GM11168 (cell line): ENCODE results near the gene TCEAL8.

Experiments
- in situ Hi-C: fragments of 300-500 bp; cut with MboI; formaldehyde crosslinking; loops from one replicate; pipeline ENCODE4 v1.12.0; 2022; ENCODE audit warnings: low sequenced_read_pairs; ENCODE audit not compliant: unreplicated experiment

TCEAL8 gene

DNA sequence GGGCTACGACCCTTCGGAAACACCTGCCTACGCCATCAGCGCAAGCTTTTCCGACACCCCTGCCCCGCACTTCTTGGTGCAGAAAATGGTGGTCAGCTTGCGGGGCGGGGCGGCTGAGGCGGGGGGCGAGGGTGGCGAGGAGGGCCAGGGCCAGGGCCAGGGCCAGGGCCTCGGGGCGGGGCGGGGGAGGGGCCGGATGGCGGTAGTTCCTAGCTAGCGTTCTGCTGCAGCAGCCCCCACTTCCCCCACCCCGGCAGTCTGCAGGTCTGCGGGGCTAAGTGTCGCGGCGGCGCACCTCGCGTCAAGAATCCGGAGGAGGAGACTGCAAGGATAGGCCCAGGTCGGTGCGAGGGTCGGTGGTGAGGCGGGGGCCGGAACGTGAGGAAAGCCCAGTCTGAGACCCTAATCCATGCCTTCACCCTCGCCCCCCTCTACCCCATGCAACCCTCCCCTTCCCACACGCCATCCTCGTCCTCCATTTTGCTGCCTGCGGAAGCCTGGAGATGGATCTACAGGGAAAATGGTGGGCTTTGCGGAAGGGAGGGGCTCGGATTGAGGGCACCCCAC lies 39.4 kb downstream of the TCEAL8 start:
- in situ Hi-C loops: no loop called here

DNA sequence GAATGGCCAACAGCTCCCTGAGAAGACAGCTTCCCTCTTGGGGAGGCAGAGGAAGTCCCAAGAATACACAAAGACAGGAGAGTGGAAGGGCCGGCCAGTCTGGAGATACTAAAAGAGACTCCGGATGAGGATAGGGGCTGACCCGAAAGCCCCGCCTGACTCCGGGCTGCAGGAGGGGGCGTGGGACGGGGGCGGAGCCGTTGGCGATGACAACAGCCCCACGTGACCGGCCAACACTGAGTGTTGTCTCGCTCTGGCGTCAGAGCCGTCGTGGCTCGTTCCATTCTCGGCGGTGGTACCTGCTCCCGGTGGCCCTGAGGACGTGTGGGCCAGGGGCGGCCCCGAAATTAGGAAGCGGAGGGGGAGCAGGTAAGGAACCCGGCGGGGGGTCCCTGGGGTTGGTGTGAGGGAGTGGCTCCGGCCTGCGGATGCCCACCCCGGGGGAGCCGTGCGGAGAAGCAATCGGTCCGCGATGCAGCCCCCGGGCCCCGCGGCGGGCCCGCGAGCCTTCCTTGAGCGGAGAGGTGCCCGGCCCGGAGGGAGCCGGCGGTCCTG lies 40.0 kb downstream of the TCEAL8 start, which contains the start of gene BEX4:
Gene BEX4, plus strand, starts transcription at position 239 of the 555 bp plus-strand sequence. CDS start 1,046 bp downstream, outside the sequence.
- in situ Hi-C loops: no loop called here

DNA sequence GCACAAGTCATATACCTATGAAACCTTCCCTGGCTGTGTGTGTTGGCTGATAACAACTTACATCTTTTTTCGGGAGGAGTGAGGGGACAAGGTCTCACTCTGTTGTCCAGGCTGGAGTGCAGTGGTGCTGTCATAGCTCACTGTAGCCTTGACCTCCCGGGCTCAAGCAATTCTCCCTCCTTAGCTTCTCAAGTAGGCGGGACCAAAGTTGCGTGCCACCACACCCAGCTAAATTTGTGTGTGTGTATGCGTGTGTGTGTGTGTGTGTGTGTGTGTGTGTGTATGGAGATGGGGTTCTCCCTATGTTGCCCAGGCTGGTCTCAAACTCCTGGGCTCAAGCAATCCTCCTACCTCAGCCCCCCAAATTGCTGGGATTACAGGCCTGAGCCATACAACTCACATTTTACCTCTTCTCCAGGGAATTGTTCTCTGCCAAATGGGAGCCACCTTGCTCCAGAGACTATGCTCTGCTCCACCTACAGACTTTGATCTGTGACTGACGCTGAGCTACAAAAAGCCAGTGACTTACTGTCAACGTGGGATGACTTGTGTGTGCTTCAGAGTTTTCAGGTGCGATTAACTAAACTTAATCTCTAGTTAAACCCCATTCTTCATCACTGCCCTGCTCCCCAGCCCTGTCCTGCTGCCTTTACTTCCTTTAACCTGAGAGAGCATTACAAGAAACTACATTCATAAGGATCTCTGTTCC lies 42.1 kb downstream of the TCEAL8 start:
- in situ Hi-C loops: no loop called here

DNA sequence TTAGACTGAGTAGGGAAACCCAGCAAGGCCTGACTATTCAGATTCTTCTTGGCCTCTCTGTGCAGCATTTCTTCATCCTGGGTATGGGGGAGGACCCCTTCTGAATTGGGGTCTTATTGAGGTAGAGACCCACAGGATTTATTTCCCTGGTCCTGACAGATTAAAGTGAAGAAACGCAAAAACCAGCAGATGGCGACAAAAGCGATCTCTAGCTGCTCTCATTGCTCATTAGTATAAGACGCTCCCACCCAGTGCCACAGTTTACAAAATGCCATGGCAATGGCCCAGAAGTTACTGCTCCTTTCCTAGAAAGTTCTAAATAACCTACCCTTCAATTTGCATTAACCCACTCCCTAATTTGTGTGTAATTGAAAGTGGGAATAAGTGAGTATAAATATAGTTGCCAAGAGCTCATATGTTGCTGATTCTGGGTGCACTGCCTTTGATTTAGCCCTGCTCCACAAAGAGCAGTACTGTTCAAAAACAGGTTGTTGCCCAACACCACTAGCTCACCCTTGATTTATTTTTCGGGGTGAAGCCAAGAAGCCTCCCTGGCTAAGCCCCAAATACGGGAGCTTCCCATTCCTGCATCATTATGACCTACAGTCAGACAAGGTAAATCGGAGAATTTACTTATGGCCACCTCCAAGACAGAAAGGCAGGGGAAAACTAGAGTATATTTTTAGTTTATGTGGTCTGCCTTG lies 43.8 kb downstream of the TCEAL8 start:
- in situ Hi-C loops: no loop called here

DNA sequence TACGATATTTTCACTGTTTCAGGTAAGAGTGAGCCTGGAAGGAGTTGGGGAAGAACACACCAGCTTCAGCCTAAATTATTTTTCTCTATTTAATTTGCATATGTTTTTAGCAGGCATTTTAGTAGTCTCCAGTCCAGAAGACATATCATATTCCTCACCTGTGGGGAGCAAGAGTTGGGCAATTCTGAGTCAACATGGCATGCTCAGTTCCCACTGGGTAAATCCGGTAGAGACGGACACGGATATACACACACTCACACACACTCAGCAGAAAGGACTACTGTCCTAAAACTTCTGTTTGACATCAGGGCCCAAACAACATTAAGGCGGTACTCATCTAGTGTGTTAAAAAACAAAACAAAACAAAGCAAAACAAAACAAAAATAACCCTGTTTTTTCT lies 44.9 kb downstream of the TCEAL8 start:
- in situ Hi-C loops: no loop called here
